Measurements from ENCODE around the gene NCF2.

NCF2 gene

GRCh38 chr1:183551924-183552323 lies 38.3 kb downstream of the NCF2 start:
- ATAC-seq (no peak), DNase-seq (no peak)

- no peak for DNase-seq
- ATAC-seq = no peak
These were observed 39.3 kb downstream of the NCF2 start for GRCh38 chr1:183550915-183551314.

GRCh38 chr1:183548116-183548515 lies 42.1 kb downstream of the NCF2 start:
- ATAC-seq (no peak), DNase-seq (no peak)

- no peak for ATAC-seq
- DNase-seq = no peak
These were observed 43.8 kb downstream of the NCF2 start for GRCh38 chr1:183546427-183546826.

GRCh38 chr1:183544598-183545297 lies 45.5 kb downstream of the NCF2 start:
- DNase-seq (no peak), ATAC-seq (no peak)

- DNase-seq = no peak
- peak; percentile 78 for ATAC-seq
These were observed 46.5 kb downstream of the NCF2 start for GRCh38 chr1:183543619-183544204.

GRCh38 chr1:183537405-183537804 lies 52.9 kb downstream of the NCF2 start:
- no peak for ATAC-seq
- DNase-seq = no peak

GRCh38 chr1:183533617-183534174 lies 56.6 kb downstream of the NCF2 start:
- DNase-seq (no peak), ATAC-seq (no peak)

GRCh38 chr1:183528577-183528976 lies 61.7 kb downstream of the NCF2 start:
- no peak for ATAC-seq

GRCh38 chr1:183522104-183522503 lies 68.2 kb downstream of the NCF2 start:
- no peak for DNase-seq
- ATAC-seq = no peak

More at GRCh38 chr1:183528577-183528976, 61.7 kb downstream of the NCF2 start:
- DNase-seq = no peak

- ATAC-seq (no peak), DNase-seq (no peak)
These were observed 69.9 kb downstream of the NCF2 start for GRCh38 chr1:183520379-183520778.

- ATAC-seq = no peak
- DNase-seq = no peak
These were observed 72.9 kb downstream of the NCF2 start for GRCh38 chr1:183517401-183517800.

GRCh38 chr1:183516725-183517124 lies 73.5 kb downstream of the NCF2 start:
- DNase-seq (no peak), ATAC-seq (no peak)

GRCh38 chr1:183515002-183515689 lies 75.1 kb downstream of the NCF2 start:
- no peak for DNase-seq
- no peak for ATAC-seq

GRCh38 chr1:183514235-183514634 lies 76.0 kb downstream of the NCF2 start:
- no peak for ATAC-seq
- no peak for DNase-seq

- DNase-seq (no peak), ATAC-seq (no peak)
These were observed 77.8 kb downstream of the NCF2 start for GRCh38 chr1:183512450-183512849.

- DNase-seq (no peak), ATAC-seq (no peak)
These were observed 81.6 kb downstream of the NCF2 start for GRCh38 chr1:183508694-183509093.

GRCh38 chr1:183506561-183506960 lies 83.7 kb downstream of the NCF2 start:
- no peak for ATAC-seq
- DNase-seq = no peak

Data from stimulated activated naive CD8-positive, alpha-beta T cell treated with anti-CD3 and anti-CD28 coated beads, Interleukin-15, Interleukin-2, amounts not matched to agents 100 U/mL and 50 U/mL, for 24 hours (primary cell).